HG03442 (cell line): ENCODE data around the gene TNIP3.

Experiments used
- ATAC-seq: cut with Tn5 transposase; IDR thresholded peaks from one replicate; pipeline ENCODE4 v1.9.1; 2021; ENCODE audit warnings: mild to moderate bottlenecking, moderate library complexity; ENCODE audit not compliant: unreplicated experiment

Gene TNIP3

DNA sequence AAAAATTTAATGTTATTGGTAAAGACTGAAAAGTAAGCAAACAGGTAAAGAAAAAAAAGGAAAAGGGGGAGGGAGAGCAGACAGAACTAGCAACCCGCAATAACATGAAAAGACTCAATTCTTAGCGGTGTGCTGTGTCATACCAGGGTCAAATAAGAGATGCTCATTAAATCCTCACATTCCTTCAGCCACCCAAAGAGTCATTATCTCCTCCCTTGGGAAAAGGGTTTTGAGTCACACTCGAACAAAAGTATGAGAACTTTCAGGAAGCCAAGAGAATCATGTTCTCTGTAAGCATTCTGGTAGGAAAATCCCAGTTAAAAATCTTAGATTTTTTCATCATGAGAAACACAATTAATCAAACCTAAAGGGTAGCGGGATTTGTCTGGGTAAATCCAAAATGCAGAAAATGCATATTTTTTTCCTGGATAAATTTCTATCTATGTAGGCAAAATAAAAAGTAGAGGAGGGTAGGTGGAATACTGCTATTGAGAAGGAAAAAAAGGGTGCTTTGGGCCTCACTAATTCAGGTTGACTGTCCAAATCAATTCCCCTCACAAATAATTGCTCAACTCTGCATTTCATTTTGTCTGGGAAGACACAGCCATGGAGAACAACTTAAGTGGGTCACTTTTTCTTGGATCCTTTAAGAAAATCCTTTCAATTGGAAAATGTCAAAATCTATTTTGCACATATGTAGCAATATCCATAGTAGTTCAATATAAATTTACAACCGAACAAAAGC lies 23.2 kb downstream of the TNIP3 start:
- no peak for ATAC-seq

DNA sequence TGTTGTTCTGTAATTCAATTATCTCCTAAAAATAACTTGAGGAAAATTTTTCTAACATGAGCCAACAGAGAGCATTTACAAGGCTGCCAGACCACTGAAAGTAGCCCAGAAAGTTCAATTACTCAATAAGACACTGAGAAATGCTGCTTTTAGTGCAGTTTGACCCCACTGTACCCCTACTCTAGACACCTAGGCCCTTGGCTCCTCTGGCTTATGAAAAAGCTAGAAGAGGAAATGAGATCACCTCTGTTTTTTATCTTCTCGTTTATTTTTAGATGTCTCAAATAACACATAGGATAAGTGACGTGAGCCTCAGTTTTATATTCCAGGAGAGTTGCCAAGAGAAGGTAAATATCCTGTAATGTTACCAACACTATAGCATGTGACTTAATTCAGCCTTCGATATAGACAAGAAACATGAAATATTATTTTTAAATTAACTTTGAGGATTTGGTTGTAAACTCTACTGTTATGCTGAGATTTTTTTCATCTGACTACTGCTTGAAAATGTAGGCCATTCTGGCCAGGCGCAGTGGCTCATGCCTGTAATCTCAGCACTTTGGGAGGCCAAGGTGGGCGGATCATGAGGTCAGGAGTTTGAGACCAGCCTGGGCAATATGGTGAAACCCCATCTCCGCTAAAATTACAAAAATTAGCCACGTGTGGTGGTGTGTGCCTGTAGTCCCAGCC lies 24.4 kb downstream of the TNIP3 start:
- ATAC-seq, result peak; percentile 77

DNA sequence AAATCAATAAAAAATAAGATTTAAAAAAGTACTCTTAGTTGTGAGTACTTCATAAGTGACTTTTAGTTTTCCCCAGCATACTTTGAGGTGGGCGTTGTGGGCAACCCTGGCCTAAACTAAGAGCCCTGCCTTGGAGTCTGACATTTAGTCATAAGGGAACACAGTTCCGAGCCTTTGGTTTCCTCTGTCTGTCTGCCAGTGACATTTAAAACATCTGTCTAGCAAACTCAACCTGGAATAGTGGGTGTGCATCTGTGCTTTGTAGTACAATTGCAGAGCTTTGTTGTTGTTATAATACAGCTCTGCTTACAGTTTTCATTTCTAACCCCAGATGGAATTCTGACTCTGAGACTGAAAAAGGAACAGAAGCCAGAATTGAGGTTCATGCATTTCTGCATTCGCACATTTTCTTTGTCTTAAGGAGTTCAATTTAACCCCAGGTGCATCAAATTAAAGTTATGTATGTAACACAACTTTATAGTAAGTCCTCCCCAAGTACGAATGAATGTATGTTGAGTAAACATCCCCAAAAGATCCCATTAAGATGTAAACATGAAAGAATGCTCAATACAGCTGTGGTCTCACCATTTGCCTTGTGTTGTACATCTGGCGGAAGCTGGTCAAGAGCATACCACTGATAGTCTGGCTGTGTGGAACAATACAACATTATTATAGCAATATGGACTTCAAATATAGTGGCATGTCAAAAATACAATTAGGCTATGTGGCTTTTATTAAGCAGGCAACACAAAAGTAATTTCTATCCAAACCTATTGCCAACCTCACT lies 25.9 kb downstream of the TNIP3 start:
- ATAC-seq, result peak; percentile 69

DNA sequence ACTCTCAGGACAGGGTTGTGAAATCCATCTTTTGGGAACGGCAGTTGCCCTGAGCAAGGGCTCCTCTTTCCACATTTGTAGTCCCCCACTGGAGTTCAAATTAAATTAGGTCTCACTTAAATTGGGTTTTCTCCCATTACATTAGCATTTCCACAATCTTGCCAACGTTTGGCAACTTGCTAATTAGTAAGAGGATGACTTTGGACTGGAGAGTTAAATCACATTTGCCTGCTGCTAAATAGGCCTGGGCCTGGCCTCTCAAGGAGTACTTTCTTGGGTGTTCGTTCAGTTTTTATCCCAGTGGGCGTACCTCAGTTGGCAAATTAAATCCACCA lies 33.8 kb downstream of the TNIP3 start:
- no peak for ATAC-seq

DNA sequence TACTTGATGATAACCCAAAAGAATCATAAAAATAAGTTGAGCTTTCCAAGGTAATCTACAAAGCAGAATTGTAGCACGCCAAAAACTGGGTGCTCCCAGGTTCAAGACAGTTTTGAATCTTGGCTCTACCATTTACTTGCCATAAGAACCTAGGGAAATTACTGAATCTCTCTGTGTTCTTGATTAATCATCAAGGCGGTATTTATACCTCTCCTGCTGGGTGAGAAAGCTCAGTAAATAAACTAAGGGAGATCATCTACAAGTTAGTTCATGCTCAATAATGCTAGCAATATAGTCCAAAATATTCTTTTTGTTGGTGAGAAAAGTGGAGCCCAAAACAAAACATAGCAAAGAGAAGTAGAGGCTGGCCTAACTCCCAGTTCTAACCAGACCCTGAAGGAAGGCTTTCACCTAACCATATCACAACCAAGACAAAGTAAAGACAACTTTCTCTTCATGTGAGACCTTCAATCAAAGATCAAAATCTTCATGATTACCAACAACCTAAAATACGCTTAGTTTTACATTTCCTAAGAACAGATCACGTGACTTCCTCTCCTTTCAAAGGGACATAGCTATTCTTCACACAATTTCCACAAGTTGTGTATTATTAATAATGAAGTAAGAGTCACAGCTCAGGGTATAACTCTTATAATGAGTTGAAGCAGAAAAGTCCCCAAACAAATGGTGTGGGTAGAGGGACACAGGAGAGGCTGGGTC lies 34.4 kb downstream of the TNIP3 start:
- ATAC-seq, result no peak

DNA sequence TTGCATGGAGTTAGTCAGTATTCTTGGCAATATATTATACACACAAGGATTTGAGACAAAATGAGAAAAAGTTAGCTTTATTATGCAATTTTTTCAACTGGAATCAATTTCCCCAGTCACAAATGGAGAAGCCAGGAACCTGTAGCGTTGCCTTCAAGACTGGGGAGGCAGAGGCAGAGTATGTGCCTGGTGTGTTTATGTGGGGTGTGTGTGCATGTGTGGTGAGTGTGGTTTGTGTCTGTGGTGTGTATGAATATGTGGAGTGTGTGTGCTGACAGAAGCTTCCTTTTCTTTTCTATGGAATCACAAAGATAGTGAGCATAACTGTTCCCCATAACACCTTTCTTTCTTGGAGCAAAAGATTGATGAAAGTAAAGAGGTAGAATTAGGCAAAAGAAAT lies 37.0 kb downstream of the TNIP3 start:
- ATAC-seq, result no peak

DNA sequence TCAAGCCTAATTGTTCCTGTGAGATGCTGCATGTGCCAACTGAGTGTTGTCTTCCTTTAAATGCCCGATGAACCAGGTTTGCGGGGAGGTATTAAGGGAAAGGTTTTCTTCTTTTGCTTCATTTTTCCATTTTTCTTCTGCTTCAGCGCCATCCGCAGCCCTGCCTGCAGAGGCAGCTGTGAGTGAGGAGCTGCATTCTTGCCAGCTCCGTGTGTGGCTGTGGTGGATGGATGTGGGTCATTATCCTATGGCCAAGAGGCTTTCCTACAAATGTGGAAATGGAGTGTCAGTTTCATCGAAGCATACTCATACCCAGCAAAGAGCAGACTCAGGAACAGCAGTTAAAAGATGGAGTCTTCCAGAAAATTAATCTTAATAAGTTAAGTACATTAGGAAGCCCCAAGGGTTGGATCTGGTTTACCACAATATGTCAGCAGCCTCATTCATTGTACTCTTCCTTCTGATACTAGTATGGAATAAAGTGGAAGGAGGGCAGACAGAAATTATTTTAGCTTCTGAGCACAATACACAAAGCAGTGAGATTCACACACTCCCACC lies 37.6 kb downstream of the TNIP3 start:
- no peak for ATAC-seq

DNA sequence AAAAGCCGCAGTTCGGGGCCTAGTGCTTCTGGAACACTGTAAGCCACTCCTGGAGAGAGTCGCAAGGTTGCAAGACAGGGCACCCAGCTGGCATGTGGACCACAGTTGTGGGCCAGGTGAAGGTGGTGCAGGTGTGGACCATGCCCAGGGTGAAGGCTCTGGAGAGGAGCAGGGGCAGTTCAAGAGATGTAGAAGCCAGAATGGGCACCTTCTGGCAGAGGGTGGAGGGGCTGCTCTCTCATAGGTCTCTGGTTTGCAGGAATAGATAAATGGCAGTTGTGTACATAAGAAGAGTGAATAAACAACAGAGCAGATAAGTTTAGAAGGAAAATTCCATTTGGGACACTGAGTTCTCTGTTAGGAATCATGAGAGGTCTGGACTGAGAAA lies 38.6 kb downstream of the TNIP3 start:
- no peak for ATAC-seq

DNA sequence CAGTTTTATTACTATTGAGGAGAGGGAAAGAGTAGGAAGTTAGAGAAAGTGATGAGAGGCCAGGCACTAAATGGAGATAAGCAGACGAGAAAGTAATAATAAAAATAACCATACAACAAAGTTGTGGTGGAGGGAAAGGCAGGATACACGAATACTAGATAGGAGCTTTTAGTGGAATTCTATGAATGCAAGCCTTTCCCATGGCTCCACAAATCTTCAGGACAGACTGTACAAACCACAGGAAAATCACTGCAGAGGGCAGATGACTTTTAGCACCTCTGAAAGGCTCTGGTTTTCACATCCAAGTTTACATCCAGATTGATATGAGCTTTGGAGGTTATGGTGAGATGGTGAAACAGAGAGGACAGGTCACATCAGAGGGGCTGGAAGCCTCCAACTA lies 41.5 kb downstream of the TNIP3 start:
- no peak for ATAC-seq

DNA sequence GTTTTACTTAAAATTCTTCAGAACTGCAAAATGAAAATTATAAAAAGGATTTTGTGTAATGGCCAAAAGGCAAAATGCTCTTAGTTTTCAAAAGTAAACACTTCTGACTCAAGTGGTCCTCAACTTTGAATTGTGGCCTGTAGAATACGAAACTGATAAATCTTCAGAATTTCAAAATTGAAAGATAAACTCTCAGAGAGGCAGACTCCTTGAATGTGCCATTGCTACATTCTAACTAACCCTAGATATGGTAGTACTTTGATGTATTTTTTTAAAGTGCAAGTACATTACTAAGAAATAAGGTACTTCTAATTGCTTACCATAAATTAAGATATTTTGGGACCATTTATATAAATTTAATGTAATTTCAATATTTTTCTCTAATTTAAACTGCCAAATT lies 44.4 kb downstream of the TNIP3 start:
- ATAC-seq, result no peak

DNA sequence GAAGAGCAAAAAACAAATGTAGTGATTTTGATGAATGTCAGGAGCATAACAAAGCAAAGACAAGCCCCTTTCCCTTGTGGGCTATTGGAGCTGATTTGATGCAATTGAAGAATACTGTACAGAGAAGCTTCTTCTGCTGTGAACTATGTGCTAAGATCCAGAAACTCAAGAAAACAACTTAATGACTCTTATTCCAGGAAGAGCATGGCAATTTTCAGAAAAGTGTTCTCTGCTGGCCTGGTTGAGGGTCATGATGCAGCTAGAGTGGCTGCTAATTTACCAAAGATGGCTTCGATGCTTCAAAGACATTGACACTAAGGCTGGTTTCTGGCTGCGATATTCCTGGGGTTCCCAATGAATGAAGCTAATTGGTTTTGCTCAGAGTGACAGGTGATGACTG lies 45.8 kb downstream of the TNIP3 start:
- ATAC-seq, result no peak

DNA sequence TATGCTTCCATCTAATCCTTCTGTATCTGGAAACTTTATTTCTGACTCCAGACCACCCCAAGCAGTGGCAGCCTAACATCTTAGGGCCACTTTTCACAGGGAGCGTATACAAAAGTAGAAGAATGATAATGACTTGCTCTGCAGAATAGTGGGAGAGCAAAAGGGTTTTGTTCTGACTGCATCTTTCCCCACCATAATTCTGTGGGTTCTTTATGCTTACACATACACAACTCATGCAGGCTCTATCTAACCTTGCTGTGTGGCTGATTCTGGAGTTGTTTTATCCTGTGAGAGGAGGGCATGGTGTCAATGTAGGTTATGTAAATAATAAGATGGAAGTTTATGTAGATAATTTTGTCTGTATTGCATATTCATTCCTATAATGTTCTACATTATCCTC lies 49.4 kb downstream of the TNIP3 start:
- no peak for ATAC-seq

DNA sequence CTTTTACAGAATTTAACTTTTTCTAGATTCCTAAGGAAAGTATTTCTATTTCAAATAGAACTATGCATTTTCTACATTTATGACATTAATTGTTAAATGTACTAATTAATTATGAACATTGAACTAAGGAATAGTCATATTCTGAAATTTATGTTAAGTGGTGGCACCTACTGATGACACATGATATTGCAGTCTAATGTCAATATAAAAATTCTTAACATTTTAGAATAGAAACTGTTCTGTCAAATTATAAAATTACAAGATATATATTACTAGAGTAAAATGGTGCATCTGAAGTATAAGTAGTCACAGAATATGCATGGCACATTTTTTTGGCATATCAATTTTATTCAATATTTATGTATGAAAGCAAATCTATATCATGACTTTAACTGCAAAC lies 51.6 kb downstream of the TNIP3 start:
- ATAC-seq, result no peak

DNA sequence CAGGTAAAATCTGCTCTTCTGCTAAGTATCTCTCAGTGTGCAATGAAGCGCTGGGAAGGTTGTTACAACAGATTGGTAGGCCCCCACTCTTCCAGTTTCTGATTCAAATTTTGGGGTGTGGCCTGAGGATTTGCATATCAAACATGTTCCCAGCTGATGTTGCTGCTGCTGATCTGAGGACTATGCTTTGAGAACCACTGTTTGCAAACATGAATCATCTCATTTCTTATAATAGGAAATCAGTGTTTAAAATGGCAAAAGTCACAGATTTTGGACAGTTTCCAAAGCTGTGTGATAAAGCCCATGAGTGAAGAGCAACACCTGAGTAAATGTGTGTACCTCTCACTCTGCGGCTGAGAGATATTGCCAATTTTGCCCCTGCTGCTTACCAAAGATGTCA lies 55.6 kb downstream of the TNIP3 start:
- no peak for ATAC-seq

DNA sequence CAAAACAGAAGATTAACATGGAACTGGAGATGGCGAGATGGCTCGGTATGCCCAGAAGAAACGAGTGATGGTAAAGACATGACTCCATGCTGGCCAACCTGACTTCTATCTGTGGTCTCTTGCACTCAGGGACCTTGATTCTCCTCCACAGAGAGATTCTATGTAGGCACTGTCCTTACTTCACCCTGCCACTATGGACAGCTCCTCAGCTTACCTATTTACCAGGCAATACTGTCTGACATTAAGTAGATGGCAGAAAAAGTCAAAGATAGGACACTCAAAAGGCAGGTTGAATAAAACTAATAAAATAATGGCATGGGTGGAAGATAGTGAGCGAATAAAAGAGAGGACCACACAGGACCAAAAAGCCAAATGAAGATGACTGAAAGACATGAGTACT lies 56.6 kb downstream of the TNIP3 start:
- no peak for ATAC-seq

DNA sequence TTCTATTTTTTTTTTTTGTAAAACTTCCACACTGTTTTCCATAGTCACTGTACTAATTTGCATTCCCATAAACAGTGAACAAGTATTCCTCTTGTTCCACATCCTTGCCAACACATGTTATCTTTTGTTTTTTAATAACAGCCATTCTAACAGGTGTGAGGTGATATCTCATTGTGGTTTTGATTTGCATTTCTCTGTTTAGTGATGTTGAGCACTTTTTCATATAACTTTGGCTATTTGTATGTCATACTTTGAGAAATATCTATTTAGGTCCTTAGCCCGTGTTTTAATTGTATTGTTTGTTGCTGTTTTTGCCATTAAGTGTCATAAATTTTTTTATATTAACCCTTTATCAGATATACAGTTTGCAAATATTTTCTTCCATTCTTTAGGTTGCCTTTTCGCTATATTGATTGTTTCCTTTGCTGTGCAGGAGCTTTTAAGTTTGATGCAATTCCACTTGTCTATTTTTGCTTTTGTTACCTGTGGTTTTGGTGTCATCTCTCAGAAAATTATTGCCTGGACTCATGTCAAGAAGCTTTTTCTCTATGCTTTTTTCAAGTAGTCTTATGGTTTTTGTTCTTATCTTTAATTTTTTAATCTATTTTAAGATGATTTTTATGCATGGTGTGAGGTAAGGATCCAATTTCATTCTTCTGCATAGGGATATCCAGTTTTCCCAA lies 63.9 kb downstream of the TNIP3 start:
- ATAC-seq, result no peak

DNA sequence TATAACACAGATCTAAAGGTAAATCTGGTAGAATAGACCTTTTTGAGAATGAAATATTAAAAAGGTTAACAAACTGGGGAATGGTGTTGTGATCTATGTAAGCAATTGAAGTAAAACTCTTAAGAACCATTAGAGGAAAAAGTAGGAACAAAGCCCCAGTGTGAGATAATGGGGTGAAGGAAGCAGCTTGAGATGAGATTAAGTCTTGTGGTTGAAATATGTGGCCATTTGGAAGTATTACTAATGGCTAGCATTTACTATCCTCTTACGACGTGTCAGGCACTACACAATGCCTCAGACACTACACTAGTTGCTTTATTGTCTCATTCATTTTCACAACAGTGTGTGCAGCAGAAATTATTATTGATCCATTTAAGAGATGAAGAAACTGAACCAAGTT lies 65.9 kb downstream of the TNIP3 start:
- no peak for ATAC-seq

DNA sequence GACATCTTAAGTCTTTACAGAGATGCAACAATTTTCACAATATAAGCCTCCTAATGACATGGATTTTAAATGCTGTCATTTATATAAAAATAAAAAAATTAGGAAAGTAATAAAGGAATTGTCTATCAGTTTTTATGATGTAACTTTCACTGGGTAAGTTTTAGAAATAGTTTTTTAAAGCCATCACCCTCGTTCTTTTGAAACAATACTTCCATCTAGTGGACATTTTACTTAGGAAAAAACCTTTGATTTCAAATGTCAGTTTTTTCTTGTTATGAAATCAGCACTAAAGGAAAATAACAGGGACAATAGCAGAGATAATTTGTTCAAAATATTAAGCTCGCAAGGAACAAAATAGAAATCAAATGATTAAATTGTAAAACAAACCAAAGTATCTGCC lies 67.5 kb downstream of the TNIP3 start:
- no peak for ATAC-seq

DNA sequence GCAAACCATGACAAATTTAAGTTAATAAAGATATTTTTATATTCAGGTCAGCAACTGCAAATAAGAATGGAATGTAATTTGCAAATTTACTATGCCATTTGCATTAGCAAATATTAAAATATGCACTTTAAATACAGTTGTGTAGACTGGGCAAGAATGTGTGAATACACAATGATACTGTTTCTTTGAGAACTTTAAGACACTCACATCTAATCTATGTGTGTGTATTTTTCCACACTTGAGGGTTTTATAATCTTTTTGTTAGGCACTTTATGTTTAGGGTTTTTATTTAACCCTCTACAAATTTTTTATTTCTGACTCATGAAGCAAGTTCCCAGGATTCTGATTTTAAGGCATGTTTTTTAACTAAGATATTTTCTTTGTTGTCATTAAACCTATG lies 67.9 kb downstream of the TNIP3 start:
- ATAC-seq, result no peak

DNA sequence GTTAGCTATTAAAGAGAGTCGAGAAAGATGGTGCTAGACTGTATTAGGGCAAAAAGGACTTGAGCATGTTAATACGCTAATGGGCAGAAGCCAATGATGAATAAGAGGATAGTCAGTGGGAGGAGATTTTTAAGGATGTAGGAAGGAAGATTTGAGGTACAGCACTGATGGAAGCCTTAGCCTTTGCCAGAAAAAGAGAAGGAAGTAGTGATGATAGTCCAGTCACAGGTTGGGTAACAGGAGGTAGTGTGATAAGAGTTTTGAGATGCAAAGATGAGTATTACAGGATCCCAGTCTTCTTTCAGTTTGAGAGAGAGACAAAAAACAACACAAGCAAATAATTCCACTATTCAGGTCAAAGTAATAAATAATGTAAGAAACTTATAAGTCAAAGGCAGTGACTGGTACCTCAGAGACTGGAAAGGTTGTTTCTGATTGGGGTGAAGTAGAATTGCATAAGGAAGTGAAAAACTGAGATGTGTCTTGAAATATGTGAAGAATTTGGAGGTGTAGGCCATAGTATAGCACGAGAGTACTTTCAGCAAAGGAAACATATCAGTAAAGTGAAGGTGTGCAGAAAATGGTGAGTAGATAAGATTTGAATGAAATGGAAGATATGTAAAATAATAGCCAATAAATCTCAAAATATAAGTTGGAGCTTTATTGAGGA lies 69.7 kb downstream of the TNIP3 start:
- ATAC-seq, result no peak
